WERI-Rb-1 (cell line): ENCODE data around the gene FAT2.

Experiments used
- DNase-seq: peaks from one replicate; pipeline ENCODE4 v3.0.0-alpha.2; 2020
- H3K27ac ChIP-seq: fragments of 250-450 bp; sonication (Bioruptor Pico); 2 replicates; pipeline ENCODE4 v1.5.1; 2020; ENCODE audit warnings: mild to moderate bottlenecking, moderate library complexity
- H3K27me3 ChIP-seq: fragments of 250-450 bp; sonication (Bioruptor Pico); 2 replicates; pipeline ENCODE4 v1.5.1; 2021; ENCODE audit warnings: mild to moderate bottlenecking, low read depth, moderate library complexity; ENCODE audit not compliant: insufficient read depth, severe bottlenecking
- H3K36me3 ChIP-seq: fragments of 250-450 bp; sonication (Bioruptor Pico); 2 replicates; pipeline ENCODE4 v1.5.1; 2020; ENCODE audit warnings: mild to moderate bottlenecking, moderate library complexity
- H3K4me3 ChIP-seq: 2 replicates; pipeline ENCODE4 v1.5.1; 2011; ENCODE audit warnings: low read depth, mild to moderate bottlenecking, control low read depth, low read length
- H3K9me3 ChIP-seq: fragments of 250-450 bp; sonication (Bioruptor Pico); 2 replicates; pipeline ENCODE4 v1.5.1; 2021; ENCODE audit warnings: mild to moderate bottlenecking, moderate library complexity; ENCODE audit not compliant: severe bottlenecking
- CTCF ChIP-seq: IDR thresholded peaks from 2 replicates; pipeline ENCODE4 v1.5.1; 2011; ENCODE audit warnings: low read depth, mild to moderate bottlenecking, control low read depth, inconsistent platforms, low read length

The FAT2 gene

GRCh38 chr5:151578326-151579025 lies 12.7 kb downstream of the FAT2 start:
- TF ChIP-seq CTCF: no peak
- Histone ChIP-seq H3K9me3 (no peaks in the 10 kb centered on the region), H3K27ac (no peak overlapping the region), H3K36me3 (no peaks in the 10 kb centered on the region), H3K4me3 (no peak overlapping the region), H3K27me3 (peaks cover 4% of the 10 kb centered on the region)
- DNase-seq: no peak

GRCh38 chr5:151577566-151577965 lies 13.6 kb downstream of the FAT2 start:
- H3K36me3 ChIP-seq: no peaks in the 10 kb centered on the region
- no peak overlapping the region for H3K27ac ChIP-seq
- peaks cover 7% of the 10 kb centered on the region for H3K27me3 ChIP-seq
- H3K4me3 ChIP-seq: no peak overlapping the region
- TF ChIP-seq CTCF: no peak
- H3K9me3 ChIP-seq: no peaks in the 10 kb centered on the region
- no peak for DNase-seq

GRCh38 chr5:151574444-151574996 lies 16.6 kb downstream of the FAT2 start:
- no peak for DNase-seq
- no peak for TF ChIP-seq CTCF
- Histone ChIP-seq H3K27me3 (peaks cover 10% of the 10 kb centered on the region), H3K4me3 (no peak overlapping the region), H3K9me3 (no peaks in the 10 kb centered on the region), H3K27ac (no peak overlapping the region), H3K36me3 (no peaks in the 10 kb centered on the region)

GRCh38 chr5:151572657-151573368 lies 18.3 kb downstream of the FAT2 start:
- Histone ChIP-seq H3K27ac (no peak overlapping the region), H3K27me3 (peaks cover 17% of the 10 kb centered on the region), H3K9me3 (no peaks in the 10 kb centered on the region), H3K4me3 (no peak overlapping the region), H3K36me3 (no peaks in the 10 kb centered on the region)
- TF ChIP-seq CTCF: no peak
- no peak for DNase-seq

GRCh38 chr5:151571270-151572173 lies 19.6 kb downstream of the FAT2 start:
- Histone ChIP-seq H3K9me3 (peaks cover 3% of the 10 kb centered on the region), H3K36me3 (no peaks in the 10 kb centered on the region), H3K27me3 (peaks cover 17% of the 10 kb centered on the region), H3K4me3 (no peak overlapping the region), H3K27ac (no peak overlapping the region)
- no peak for DNase-seq
- TF ChIP-seq CTCF: no peak
